ENCODE measurements around the gene SLITRK1.

Gene SLITRK1

GRCh38 chr13:83881917-83882605 is at the start of gene SLITRK1:
SLITRK1 (minus strand) TSS chr13:83882474; CDS start chr13:83881507, 967 bp downstream.
- TF ChIP-seq, protein P1, sequence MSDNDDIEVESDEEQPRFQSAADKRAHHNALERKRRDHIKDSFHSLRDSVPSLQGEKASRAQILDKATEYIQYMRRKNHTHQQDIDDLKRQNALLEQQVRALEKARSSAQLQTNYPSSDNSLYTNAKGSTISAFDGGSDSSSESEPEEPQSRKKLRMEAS (IDR thresholded peaks at IDR 0.05) = no peak
- TF ChIP-seq REST (IDR thresholded peaks at IDR 0.05; ENCODE audit: low read depth) = peak; percentile 82
- TF ChIP-seq USF1 (IDR thresholded peaks at IDR 0.05) = no peak
- no peak for TF ChIP-seq EP300 (IDR thresholded peaks at IDR 0.05; ENCODE audit: borderline replicate concordance)

DNA sequence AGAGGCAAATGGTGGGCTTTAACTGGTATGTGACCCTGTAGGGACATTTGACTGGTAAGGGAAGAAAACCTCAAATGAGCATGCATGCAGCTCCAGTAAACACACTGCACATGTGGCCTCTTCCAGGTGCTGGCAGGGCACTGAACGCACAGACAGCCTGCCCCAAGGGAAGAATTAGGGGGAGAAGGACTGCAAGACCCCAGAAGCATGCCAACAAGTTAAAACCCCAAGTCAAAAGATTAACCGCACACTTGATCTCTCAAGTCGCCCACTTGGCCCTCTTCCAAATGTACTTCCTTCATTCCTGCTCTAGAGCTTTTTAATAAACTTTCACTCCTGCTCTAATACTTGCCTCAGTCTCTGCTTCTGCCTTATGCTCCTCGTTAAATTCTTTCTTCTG is 46.9 kb upstream of the SLITRK1 start:
- TF ChIP-seq TAF1 (IDR thresholded peaks at IDR 0.05; ENCODE audit: low read depth) = no peak
- peak; percentile 30; the same call in 1 of the 2 replicates for TF ChIP-seq NFIC (IDR thresholded peaks at IDR 0.05)
- no peak for TF ChIP-seq YY1 (IDR thresholded peaks at IDR 0.05; ENCODE audit: low read depth)
- TF ChIP-seq, protein P1 (IDR thresholded peaks at IDR 0.05) = no peak
- TF ChIP-seq FOXM1 (IDR thresholded peaks at IDR 0.05; ENCODE audit: borderline replicate concordance, low read depth) = no peak
- TF ChIP-seq EGR1 (IDR thresholded peaks at IDR 0.05) = no peak
- TF ChIP-seq CEBPB (IDR thresholded peaks at IDR 0.05) = no peak
- no peak for TF ChIP-seq TEAD4 (IDR thresholded peaks at IDR 0.05)

DNA sequence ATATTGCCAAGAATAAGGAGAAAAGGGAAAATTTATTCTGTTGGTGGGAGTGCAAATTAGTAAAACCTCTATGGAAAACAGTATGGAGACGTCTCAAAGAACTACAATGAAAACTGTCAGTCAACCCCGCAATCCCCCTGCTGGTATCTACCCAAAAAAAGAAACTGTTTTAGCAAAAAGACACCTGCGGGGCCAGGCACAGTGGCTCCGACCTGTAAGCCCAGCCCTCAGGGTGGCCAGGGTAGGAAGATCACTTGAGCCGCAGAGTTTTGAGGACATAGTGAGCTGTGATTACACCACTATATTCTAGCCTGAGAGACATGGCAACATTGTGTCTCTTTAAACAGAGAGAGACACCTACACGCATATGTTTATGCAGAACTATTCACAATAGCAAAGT is 37.5 kb upstream of the SLITRK1 start:
- TF ChIP-seq TCF12 (IDR thresholded peaks at IDR 0.05; ENCODE audit: low read depth) (no peak), EGR1 (IDR thresholded peaks at IDR 0.05) (no peak), TEAD4 (IDR thresholded peaks at IDR 0.05) (no peak), USF1 (IDR thresholded peaks at IDR 0.05) (no peak), YY1 (IDR thresholded peaks at IDR 0.05; ENCODE audit: low read depth) (no peak), RAD21 (IDR thresholded peaks at IDR 0.05; ENCODE audit: low read depth) (no peak), CREB1 (IDR thresholded peaks at IDR 0.05; ENCODE audit: low read depth) (no peak), TAF1 (IDR thresholded peaks at IDR 0.05; ENCODE audit: low read depth) (no peak), CEBPB (IDR thresholded peaks at IDR 0.05) (no peak), NFIC (IDR thresholded peaks at IDR 0.05) (no peak), REST (IDR thresholded peaks at IDR 0.05; ENCODE audit: low read depth) (no peak), ZBTB7A (IDR thresholded peaks at IDR 0.05; ENCODE audit: low read depth) (no peak), FOXM1 (IDR thresholded peaks at IDR 0.05; ENCODE audit: borderline replicate concordance, low read depth) (no peak)

- no peak for TF ChIP-seq TAF1 (IDR thresholded peaks at IDR 0.05; ENCODE audit: low read depth)
- TF ChIP-seq, protein P1 (IDR thresholded peaks at IDR 0.05) = no peak
- TF ChIP-seq REST (IDR thresholded peaks at IDR 0.05; ENCODE audit: low read depth) = no peak
- no peak for TF ChIP-seq FOXM1 (IDR thresholded peaks at IDR 0.05; ENCODE audit: borderline replicate concordance, low read depth)
- no peak for TF ChIP-seq NFIC (IDR thresholded peaks at IDR 0.05)
- TF ChIP-seq YY1 (IDR thresholded peaks at IDR 0.05; ENCODE audit: low read depth) = no peak
- TF ChIP-seq EGR1 (IDR thresholded peaks at IDR 0.05) = no peak
- TF ChIP-seq EP300 (IDR thresholded peaks at IDR 0.05; ENCODE audit: borderline replicate concordance) = no peak
- no peak for TF ChIP-seq TEAD4 (IDR thresholded peaks at IDR 0.05)
- no peak for TF ChIP-seq CREB1 (IDR thresholded peaks at IDR 0.05; ENCODE audit: low read depth)
- no peak for TF ChIP-seq ZBTB7A (IDR thresholded peaks at IDR 0.05; ENCODE audit: low read depth)
- no peak for TF ChIP-seq TCF12 (IDR thresholded peaks at IDR 0.05; ENCODE audit: low read depth)
- no peak for TF ChIP-seq CEBPB (IDR thresholded peaks at IDR 0.05)
- no peak for TF ChIP-seq USF1 (IDR thresholded peaks at IDR 0.05)
- TF ChIP-seq RAD21 (IDR thresholded peaks at IDR 0.05; ENCODE audit: low read depth) = no peak
These were observed 32.1 kb upstream of the SLITRK1 start for GRCh38 chr13:83914368-83914767.
